NT2/D1 (cell line): ENCODE measurements around the gene SMLR1.

ENCODE experiments used
- DNase-seq: peaks from one replicate; pipeline ENCODE4 v3.0.0-alpha.2; 2011; ENCODE audit warnings: low read depth, low spot score
- H3K27me3 ChIP-seq: 2 replicates; pipeline ENCODE4 v1.6.0; 2011; ENCODE audit warnings: mild to moderate bottlenecking; ENCODE audit not compliant: insufficient read length, insufficient read depth
- H3K36me3 ChIP-seq: 2 replicates; pipeline ENCODE4 v1.6.1; 2011; ENCODE audit warnings: mild to moderate bottlenecking, low read length, mixed read lengths; ENCODE audit not compliant: insufficient read depth, insufficient read length
- H3K4me1 ChIP-seq: 2 replicates; pipeline ENCODE4 v1.5.1; 2011; ENCODE audit not compliant: insufficient read depth, insufficient read length
- H3K4me3 ChIP-seq: 2 replicates; pipeline ENCODE4 v1.5.1; 2011; ENCODE audit warnings: low read depth; ENCODE audit not compliant: insufficient read length
- H3K9ac ChIP-seq: 2 replicates; pipeline ENCODE4 v1.6.0; 2011; ENCODE audit warnings: low read depth; ENCODE audit not compliant: insufficient read length
- H3K9me3 ChIP-seq: 2 replicates; pipeline ENCODE4 v1.5.1; 2011; ENCODE audit warnings: mild to moderate bottlenecking, low read length; ENCODE audit not compliant: insufficient read depth
- SUZ12 ChIP-seq: IDR thresholded peaks from 2 replicates; pipeline ENCODE4 v1.6.1; 2011; ENCODE audit not compliant: insufficient read length, insufficient read depth; ENCODE audit errors: extremely low read depth
- YY1 ChIP-seq: IDR thresholded peaks from 2 replicates; pipeline ENCODE4 v1.6.1; 2011; ENCODE audit not compliant: insufficient read length, insufficient read depth
- ZNF274 ChIP-seq: IDR thresholded peaks from 2 replicates; pipeline ENCODE4 v1.6.1; 2011; ENCODE audit warnings: mild to moderate bottlenecking, low read depth, low read length

Gene SMLR1

DNA sequence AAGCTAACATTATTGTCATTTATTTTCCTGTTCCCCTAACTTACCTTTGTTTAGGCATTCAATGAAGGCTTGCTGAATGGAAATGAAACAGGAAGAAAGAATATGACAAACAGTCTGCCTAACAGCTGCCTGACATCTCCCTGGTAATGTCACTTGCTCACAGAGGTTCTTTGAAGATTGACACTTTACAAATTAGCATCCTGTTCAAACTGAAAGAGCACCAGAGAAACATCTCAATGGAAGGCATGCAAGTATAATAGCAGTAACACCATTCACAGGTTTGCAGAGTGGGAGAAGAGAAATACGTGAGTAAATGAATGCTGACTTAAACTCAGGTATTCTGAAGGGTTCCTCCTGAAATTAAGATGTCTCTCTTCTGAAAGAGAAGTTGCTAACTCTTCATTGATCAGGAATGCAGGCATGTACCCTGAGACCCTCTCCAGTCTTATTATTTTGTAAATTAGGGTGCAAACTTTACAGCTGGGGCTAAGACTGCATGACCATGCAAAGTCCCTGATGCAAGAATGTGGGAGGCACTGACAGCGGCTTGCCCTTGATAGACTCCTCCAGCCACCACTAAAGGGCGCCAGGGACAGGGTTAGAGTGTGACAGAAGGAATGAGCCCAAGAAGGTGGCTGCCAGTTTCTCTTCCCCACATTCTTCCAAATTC, 1.3 kb upstream of the SMLR1 start:
- TF ChIP-seq SUZ12, result no peak
- TF ChIP-seq ZNF274, result no peak
- no peak for TF ChIP-seq YY1
- H3K4me3 ChIP-seq, result no peak overlapping the region
- no peaks in the 10 kb centered on the region for H3K36me3 ChIP-seq
- H3K4me1 ChIP-seq, result no peaks in the 10 kb centered on the region
- H3K9me3 ChIP-seq, result no peaks in the 10 kb centered on the region
- no peaks in the 10 kb centered on the region for H3K27me3 ChIP-seq
- peak; percentile 62 for DNase-seq
- H3K9ac ChIP-seq, result no peak overlapping the region

DNA sequence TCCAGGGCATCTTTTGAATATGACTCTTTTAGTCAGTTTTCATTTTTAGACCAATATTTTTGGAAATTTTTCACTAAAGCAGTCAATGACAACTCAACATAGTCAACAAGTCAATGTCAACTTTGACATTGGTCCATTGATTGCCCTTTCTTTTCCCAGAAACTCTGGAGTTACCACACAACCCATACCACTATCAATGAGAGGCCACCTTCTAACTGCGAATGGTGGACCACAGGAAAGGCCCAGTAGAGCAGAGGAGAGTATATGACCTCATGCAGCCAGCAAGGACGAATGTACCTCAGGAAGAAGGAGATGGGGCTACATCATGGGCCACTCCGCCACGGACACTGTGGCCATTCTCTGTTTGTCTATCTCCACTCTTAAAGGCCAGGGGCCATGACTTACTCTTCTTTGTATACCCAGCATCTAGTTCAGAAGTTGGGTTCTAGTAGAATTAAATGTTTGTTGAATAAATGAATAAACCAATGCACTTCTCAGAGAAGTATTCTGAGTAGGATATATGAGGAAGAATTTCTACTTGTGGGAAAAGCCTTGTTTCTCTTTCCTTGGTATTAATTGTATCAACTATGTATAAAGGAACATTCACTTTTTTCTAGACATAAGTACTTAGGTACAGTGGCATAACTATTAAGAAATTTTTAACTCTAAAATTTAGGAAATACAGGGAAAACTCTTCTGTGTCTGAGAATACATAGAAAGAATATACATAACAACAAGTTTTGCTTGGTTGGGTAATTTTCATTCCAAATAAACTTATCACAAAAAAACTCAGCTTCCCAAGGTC, 562 bp upstream of the SMLR1 start:
- no peaks in the 10 kb centered on the region for H3K36me3 ChIP-seq
- no peaks in the 10 kb centered on the region for H3K9me3 ChIP-seq
- H3K4me1 ChIP-seq, result no peaks in the 10 kb centered on the region
- no peaks in the 10 kb centered on the region for H3K27me3 ChIP-seq
- no peak overlapping the region for H3K9ac ChIP-seq
- H3K4me3 ChIP-seq, result no peak overlapping the region
- TF ChIP-seq SUZ12 (no peak), YY1 (no peak), ZNF274 (no peak)
- DNase-seq, result no peak

- Histone ChIP-seq H3K4me3 (no peak overlapping the region), H3K4me1 (no peaks in the 10 kb centered on the region), H3K36me3 (no peaks in the 10 kb centered on the region), H3K9me3 (no peaks in the 10 kb centered on the region), H3K9ac (no peak overlapping the region), H3K27me3 (no peaks in the 10 kb centered on the region)
- no peak for TF ChIP-seq ZNF274
- no peak for TF ChIP-seq YY1
- no peak for TF ChIP-seq SUZ12
- DNase-seq, result no peak
Measured at GRCh38 chr6:130829333-130829910, 2.2 kb downstream of the SMLR1 start.

GRCh38 chr6:130831607-130832006, 4.4 kb downstream of the SMLR1 start:
- TF ChIP-seq YY1, result no peak
- TF ChIP-seq SUZ12, result no peak
- TF ChIP-seq ZNF274, result no peak
- DNase-seq, result no peak
- H3K27me3 ChIP-seq, result no peaks in the 10 kb centered on the region
- no peaks in the 10 kb centered on the region for H3K4me1 ChIP-seq
- no peaks in the 10 kb centered on the region for H3K9me3 ChIP-seq
- no peak overlapping the region for H3K4me3 ChIP-seq
- no peaks in the 10 kb centered on the region for H3K36me3 ChIP-seq
- H3K9ac ChIP-seq, result no peak overlapping the region

- H3K4me3 ChIP-seq, result no peak overlapping the region
- no peak for TF ChIP-seq SUZ12
- no peak for TF ChIP-seq YY1
- no peak for TF ChIP-seq ZNF274
- no peak overlapping the region for H3K9ac ChIP-seq
- no peak for DNase-seq
- no peaks in the 10 kb centered on the region for H3K9me3 ChIP-seq
- no peaks in the 10 kb centered on the region for H3K4me1 ChIP-seq
- H3K27me3 ChIP-seq, result no peaks in the 10 kb centered on the region
- H3K36me3 ChIP-seq, result no peaks in the 10 kb centered on the region
Measured at GRCh38 chr6:130833569-130833968, 6.4 kb downstream of the SMLR1 start.

- DNase-seq, result no peak
- Histone ChIP-seq H3K4me3 (no peak overlapping the region), H3K27me3 (no peaks in the 10 kb centered on the region), H3K36me3 (no peaks in the 10 kb centered on the region), H3K9me3 (no peaks in the 10 kb centered on the region), H3K9ac (no peak overlapping the region), H3K4me1 (no peaks in the 10 kb centered on the region)
- no peak for TF ChIP-seq ZNF274
- no peak for TF ChIP-seq YY1
- no peak for TF ChIP-seq SUZ12
Measured at GRCh38 chr6:130834482-130835251, 7.5 kb downstream of the SMLR1 start.
